Endodermal cell (in vitro differentiated cells): ENCODE data around the gene ZNF831. TPM values are rescaled to one million over a fixed set of nuclear protein-coding genes. Genes with fewer than 3 reads are reported as not detected.

ENCODE experiments used
- DNase-seq: peaks from one replicate; pipeline ENCODE4 v3.0.0-alpha.2; 2017
- H3K27ac ChIP-seq: 2 replicates; pipeline ENCODE4 v1.5.1; 2013; ENCODE audit warnings: mild to moderate bottlenecking, low read depth, low read length, moderate library complexity
- H3K27me3 ChIP-seq: 2 replicates; pipeline ENCODE4 v1.6.1; 2013; ENCODE audit warnings: mild to moderate bottlenecking, low read length, moderate library complexity; ENCODE audit not compliant: insufficient read depth, control insufficient read depth, poor library complexity, severe bottlenecking
- H3K36me3 ChIP-seq: 2 replicates; pipeline ENCODE4 v1.7.0; 2013; ENCODE audit warnings: mild to moderate bottlenecking, low read length, moderate library complexity; ENCODE audit not compliant: control insufficient read depth, insufficient read depth
- H3K4me1 ChIP-seq: one replicate; pipeline ENCODE4 v1.7.0; 2013; ENCODE audit warnings: low read length; ENCODE audit not compliant: control insufficient read depth, insufficient read depth
- H3K4me3 ChIP-seq: 2 replicates; pipeline ENCODE4 v1.5.1; 2013; ENCODE audit warnings: mild to moderate bottlenecking, low read length, moderate library complexity
- H3K9ac ChIP-seq: 2 replicates; pipeline ENCODE4 v1.6.1; 2013; ENCODE audit warnings: mild to moderate bottlenecking, low read length, moderate library complexity; ENCODE audit not compliant: poor library complexity, severe bottlenecking; ENCODE audit errors: extremely low read depth
- H3K9me3 ChIP-seq: 2 replicates; pipeline ENCODE4 v1.6.1; 2013; ENCODE audit warnings: mild to moderate bottlenecking, low read length, moderate library complexity; ENCODE audit not compliant: control insufficient read depth
- H3K27ac Mint-ChIP-seq: 2 replicates; pipeline ENCODE4 v1.8.0; 2020; ENCODE audit warnings: mixed read lengths
- H3K27me3 Mint-ChIP-seq: 2 replicates; pipeline ENCODE4 v1.8.0; 2021; ENCODE audit warnings: mild to moderate bottlenecking, mixed read lengths; ENCODE audit not compliant: insufficient read depth
- H3K36me3 Mint-ChIP-seq: 2 replicates; pipeline ENCODE4 v1.8.0; 2020; ENCODE audit warnings: low read depth, mixed read lengths
- H3K4me1 Mint-ChIP-seq: 2 replicates; pipeline ENCODE4 v1.8.0; 2020; ENCODE audit warnings: mixed read lengths
- H3K4me3 Mint-ChIP-seq: 2 replicates; pipeline ENCODE4 v1.8.0; 2020; ENCODE audit warnings: mild to moderate bottlenecking, moderate library complexity, mixed read lengths
- H3K9me3 Mint-ChIP-seq: 2 replicates; pipeline ENCODE4 v1.8.0; 2020; ENCODE audit warnings: mild to moderate bottlenecking, mixed read lengths
- WGBS, 2 experiments: methylation state at CpG; one replicate each; pipeline versions ENCODE4 v1.1.5 to v1.1.7; 2013; ENCODE audit warnings: missing lambda C conversion rate in 2 of 2, mixed read lengths in 1 of 2; ENCODE audit not compliant: insufficient coverage in 1 of 2, insufficient read length in 1 of 2; 5-methylcytosine and 5-hydroxymethylcytosine counted together
- total RNA-seq, 2 donors: library from RNA; stranded (reverse); fragmentation: NEBNext Ultra II Directional in 1 of 2; extraction: Animal tissue kit (Norgen Biotek cat#: 25700) in 1 of 2; gene quantifications; 2 replicates in 1 of 2; 3 replicates in 1 of 2; pipeline ENCODE4 v1.2.1, GENCODE V29; 2021
- TF ChIP-seq, protein P1 (sequence below): fragments of 200-600 bp; sonication (generic); conservative IDR thresholded peaks from 2 replicates; pipeline ENCODE4 v1.5.0; 2021; ENCODE audit warnings: antibody characterized with exemption, mild to moderate bottlenecking

The ZNF831 gene
- total RNA-seq, 2 donors from 2014 or later = not detected

GRCh38 chr20:59152559-59153354 is 10.9 kb upstream of the ZNF831 start:
- H3K27ac ChIP-seq = no peak overlapping the region
- H3K4me3 ChIP-seq = no peak overlapping the region
- Mint-ChIP-seq H3K36me3 (no peaks in the 10 kb centered on the region), H3K27ac (no peak overlapping the region), H3K9me3 (no peaks in the 10 kb centered on the region), H3K4me3 (no peak overlapping the region), H3K27me3 (peaks cover 7% of the 10 kb centered on the region), H3K4me1 (no peaks in the 10 kb centered on the region)
- H3K27me3 ChIP-seq = no peaks in the 10 kb centered on the region
- no peaks in the 10 kb centered on the region for H3K4me1 ChIP-seq
- no peaks in the 10 kb centered on the region for H3K9me3 ChIP-seq
- WGBS, 2 experiments = 83 to 88% methylated on average over 5 to 8 of the region's 8 CpGs
- H3K36me3 ChIP-seq = no peaks in the 10 kb centered on the region
- no peak for DNase-seq
- no peak overlapping the region for H3K9ac ChIP-seq
- TF ChIP-seq, protein P1, sequence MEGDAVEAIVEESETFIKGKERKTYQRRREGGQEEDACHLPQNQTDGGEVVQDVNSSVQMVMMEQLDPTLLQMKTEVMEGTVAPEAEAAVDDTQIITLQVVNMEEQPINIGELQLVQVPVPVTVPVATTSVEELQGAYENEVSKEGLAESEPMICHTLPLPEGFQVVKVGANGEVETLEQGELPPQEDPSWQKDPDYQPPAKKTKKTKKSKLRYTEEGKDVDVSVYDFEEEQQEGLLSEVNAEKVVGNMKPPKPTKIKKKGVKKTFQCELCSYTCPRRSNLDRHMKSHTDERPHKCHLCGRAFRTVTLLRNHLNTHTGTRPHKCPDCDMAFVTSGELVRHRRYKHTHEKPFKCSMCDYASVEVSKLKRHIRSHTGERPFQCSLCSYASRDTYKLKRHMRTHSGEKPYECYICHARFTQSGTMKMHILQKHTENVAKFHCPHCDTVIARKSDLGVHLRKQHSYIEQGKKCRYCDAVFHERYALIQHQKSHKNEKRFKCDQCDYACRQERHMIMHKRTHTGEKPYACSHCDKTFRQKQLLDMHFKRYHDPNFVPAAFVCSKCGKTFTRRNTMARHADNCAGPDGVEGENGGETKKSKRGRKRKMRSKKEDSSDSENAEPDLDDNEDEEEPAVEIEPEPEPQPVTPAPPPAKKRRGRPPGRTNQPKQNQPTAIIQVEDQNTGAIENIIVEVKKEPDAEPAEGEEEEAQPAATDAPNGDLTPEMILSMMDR = no peak

DNA sequence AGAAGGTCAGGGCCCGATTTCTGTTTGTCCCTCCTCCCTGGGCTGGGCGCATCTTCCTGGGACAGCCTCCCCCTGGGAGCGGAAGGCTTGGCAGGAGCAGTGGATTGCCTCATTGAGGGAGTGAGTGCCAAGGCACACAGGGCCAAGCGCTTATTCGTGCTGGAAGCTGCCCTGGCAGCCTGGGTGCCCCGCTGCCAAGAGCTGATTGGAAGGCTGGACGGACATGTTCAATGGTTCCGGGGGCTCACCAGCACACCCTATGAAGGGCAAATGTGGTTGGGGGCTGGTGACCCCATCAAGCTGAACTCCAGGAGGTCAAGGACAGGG is 10.3 kb upstream of the ZNF831 start:
- WGBS, 2 experiments = 86 to 97% methylated on average over 8 of the region's 8 CpGs
- Histone ChIP-seq H3K36me3 (no peaks in the 10 kb centered on the region), H3K9ac (no peak overlapping the region), H3K27me3 (no peaks in the 10 kb centered on the region), H3K4me1 (no peaks in the 10 kb centered on the region), H3K4me3 (no peak overlapping the region), H3K9me3 (no peaks in the 10 kb centered on the region), H3K27ac (no peak overlapping the region)
- Mint-ChIP-seq H3K4me3 (no peak overlapping the region), H3K4me1 (peaks cover 3% of the 10 kb centered on the region), H3K27ac (no peak overlapping the region), H3K9me3 (no peaks in the 10 kb centered on the region), H3K27me3 (peaks cover 7% of the 10 kb centered on the region), H3K36me3 (no peaks in the 10 kb centered on the region)
- TF ChIP-seq, protein P1 = no peak
- DNase-seq = peak; percentile 12

DNA sequence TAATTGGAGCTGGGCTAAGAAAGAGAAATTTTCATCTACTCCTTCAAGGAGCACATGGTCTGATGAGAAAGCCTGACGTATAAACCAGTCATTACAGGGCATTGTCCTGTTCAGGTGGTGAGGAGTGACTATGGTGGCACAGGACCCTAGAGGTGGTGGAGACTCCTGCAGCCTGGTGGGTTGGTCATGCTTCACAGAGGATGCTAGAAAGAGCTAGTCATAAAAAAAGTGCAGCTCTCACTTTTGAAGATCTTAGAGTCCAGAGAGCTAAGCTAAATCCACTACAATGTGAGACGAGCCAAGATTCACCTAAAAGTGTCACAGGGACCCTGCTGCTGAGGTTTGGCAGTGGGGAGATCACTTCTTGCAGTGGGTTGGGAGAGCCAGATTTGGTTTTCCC is 9.8 kb upstream of the ZNF831 start:
- WGBS, 2 experiments = 86 to 90% methylated on average over 1 to 2 of the region's 2 CpGs
- H3K4me1 Mint-ChIP-seq = peaks cover 6% of the 10 kb centered on the region
- no peaks in the 10 kb centered on the region for H3K4me1 ChIP-seq
- no peaks in the 10 kb centered on the region for H3K36me3 Mint-ChIP-seq
- H3K27ac Mint-ChIP-seq = no peak overlapping the region
- H3K9me3 ChIP-seq = no peaks in the 10 kb centered on the region
- no peaks in the 10 kb centered on the region for H3K36me3 ChIP-seq
- no peak overlapping the region for H3K4me3 ChIP-seq
- no peaks in the 10 kb centered on the region for H3K27me3 ChIP-seq
- DNase-seq = peak; percentile 24
- no peak overlapping the region for H3K27ac ChIP-seq
- no peak overlapping the region for H3K9ac ChIP-seq
- peaks cover 7% of the 10 kb centered on the region for H3K27me3 Mint-ChIP-seq
- TF ChIP-seq, protein P1 = peak; percentile 22
- no peak overlapping the region for H3K4me3 Mint-ChIP-seq
- H3K9me3 Mint-ChIP-seq = no peaks in the 10 kb centered on the region
